ACC112 (cell line): ENCODE measurements around the gene USH2A.

Experiments used
- H2AFZ ChIP-seq: fragments of 200-600 bp; sonication (generic); one replicate; pipeline ENCODE4 v1.6.0; 2017; ENCODE audit warnings: antibody characterized with exemption, low read length; ENCODE audit not compliant: unreplicated experiment
- H3K27ac ChIP-seq: fragments of 200-600 bp; sonication (generic); 2 replicates; pipeline ENCODE4 v1.5.1; 2014; ENCODE audit warnings: low read depth, mild to moderate bottlenecking, antibody characterized with exemption, low read length, moderate library complexity
- H3K27me3 ChIP-seq: fragments of 200-600 bp; sonication (generic); 2 replicates; pipeline ENCODE4 v1.6.1; 2014; ENCODE audit warnings: mild to moderate bottlenecking, antibody characterized with exemption, low read length, moderate library complexity, mixed read lengths; ENCODE audit not compliant: insufficient read depth
- H3K36me3 ChIP-seq: fragments of 200-600 bp; sonication (generic); 2 replicates; pipeline ENCODE4 v1.6.1; 2016; ENCODE audit warnings: mild to moderate bottlenecking, antibody characterized with exemption, low read length, moderate library complexity, mixed read lengths; ENCODE audit not compliant: insufficient read depth
- H3K4me1 ChIP-seq: fragments of 200-600 bp; sonication (generic); one replicate; pipeline ENCODE4 v1.6.1; 2016; ENCODE audit warnings: low read length, mixed read lengths; ENCODE audit not compliant: insufficient read depth, unreplicated experiment, control insufficient read depth
- H3K4me3 ChIP-seq: fragments of 200-600 bp; sonication (generic); 2 replicates; pipeline ENCODE4 v1.5.1; 2014; ENCODE audit warnings: mild to moderate bottlenecking, low read depth, low read length
- H3K79me2 ChIP-seq: fragments of 200-600 bp; sonication (generic); one replicate; pipeline ENCODE4 v1.6.0; 2016; ENCODE audit warnings: low read length; ENCODE audit not compliant: control insufficient read depth, unreplicated experiment, insufficient read depth

USH2A gene

GRCh38 chr1:215780641-215781040 is 642.6 kb downstream of the USH2A start:
- no peaks in the 10 kb centered on the region for H3K27me3 ChIP-seq
- no peaks in the 10 kb centered on the region for H3K4me1 ChIP-seq
- H3K27ac ChIP-seq, result no peak overlapping the region
- no peaks in the 10 kb centered on the region for H3K36me3 ChIP-seq
- no peaks in the 10 kb centered on the region for H3K79me2 ChIP-seq
- H3K4me3 ChIP-seq, result no peak overlapping the region
- H2AFZ ChIP-seq, result no peak overlapping the region

- H3K36me3 ChIP-seq, result no peaks in the 10 kb centered on the region
- H3K27ac ChIP-seq, result no peak overlapping the region
- H2AFZ ChIP-seq, result no peak overlapping the region
- H3K79me2 ChIP-seq, result no peaks in the 10 kb centered on the region
- no peaks in the 10 kb centered on the region for H3K4me1 ChIP-seq
- no peaks in the 10 kb centered on the region for H3K27me3 ChIP-seq
- H3K4me3 ChIP-seq, result no peak overlapping the region
These were observed 643.1 kb downstream of the USH2A start for GRCh38 chr1:215780139-215780538.

GRCh38 chr1:215779729-215780128 is 643.5 kb downstream of the USH2A start:
- no peak overlapping the region for H2AFZ ChIP-seq
- H3K4me1 ChIP-seq, result no peaks in the 10 kb centered on the region
- no peaks in the 10 kb centered on the region for H3K27me3 ChIP-seq
- no peaks in the 10 kb centered on the region for H3K79me2 ChIP-seq
- H3K27ac ChIP-seq, result no peak overlapping the region
- H3K36me3 ChIP-seq, result no peaks in the 10 kb centered on the region
- H3K4me3 ChIP-seq, result no peak overlapping the region

- Histone ChIP-seq H3K79me2 (no peaks in the 10 kb centered on the region), H3K27ac (no peak overlapping the region), H3K4me3 (no peak overlapping the region), H3K36me3 (no peaks in the 10 kb centered on the region), H3K27me3 (no peaks in the 10 kb centered on the region), H2AFZ (no peak overlapping the region), H3K4me1 (no peaks in the 10 kb centered on the region)
These were observed 645.8 kb downstream of the USH2A start for GRCh38 chr1:215777370-215777925.

GRCh38 chr1:215776336-215776735 is 646.9 kb downstream of the USH2A start:
- Histone ChIP-seq H3K36me3 (no peaks in the 10 kb centered on the region), H3K27me3 (no peaks in the 10 kb centered on the region), H3K79me2 (no peaks in the 10 kb centered on the region), H2AFZ (no peak overlapping the region), H3K4me3 (no peak overlapping the region), H3K27ac (no peak overlapping the region), H3K4me1 (no peaks in the 10 kb centered on the region)

- Histone ChIP-seq H3K27ac (no peak overlapping the region), H2AFZ (no peak overlapping the region), H3K36me3 (no peaks in the 10 kb centered on the region), H3K4me3 (no peak overlapping the region), H3K79me2 (no peaks in the 10 kb centered on the region), H3K4me1 (no peaks in the 10 kb centered on the region), H3K27me3 (peaks cover 5% of the 10 kb centered on the region; the same call in 1 of the 2 replicates)
These were observed 651.1 kb downstream of the USH2A start for GRCh38 chr1:215772151-215772550.

GRCh38 chr1:215768303-215768702 is 654.9 kb downstream of the USH2A start:
- H3K27ac ChIP-seq, result no peak overlapping the region
- H2AFZ ChIP-seq, result no peak overlapping the region
- H3K36me3 ChIP-seq, result no peaks in the 10 kb centered on the region
- H3K79me2 ChIP-seq, result no peaks in the 10 kb centered on the region
- H3K4me1 ChIP-seq, result no peaks in the 10 kb centered on the region
- no peak overlapping the region for H3K4me3 ChIP-seq
- peaks cover 6% of the 10 kb centered on the region for H3K27me3 ChIP-seq

GRCh38 chr1:215767761-215768160 is 655.5 kb downstream of the USH2A start:
- Histone ChIP-seq H3K27me3 (peaks cover 6% of the 10 kb centered on the region), H2AFZ (no peak overlapping the region), H3K4me3 (no peak overlapping the region), H3K79me2 (no peaks in the 10 kb centered on the region), H3K36me3 (no peaks in the 10 kb centered on the region), H3K27ac (no peak overlapping the region), H3K4me1 (no peaks in the 10 kb centered on the region)

- Histone ChIP-seq H3K4me1 (no peaks in the 10 kb centered on the region), H3K79me2 (no peaks in the 10 kb centered on the region), H3K27ac (no peak overlapping the region), H3K4me3 (no peak overlapping the region), H3K36me3 (no peaks in the 10 kb centered on the region), H3K27me3 (peaks cover 6% of the 10 kb centered on the region), H2AFZ (no peak overlapping the region)
These were observed 656.7 kb downstream of the USH2A start for GRCh38 chr1:215766521-215766920.

GRCh38 chr1:215765833-215766232 is 657.4 kb downstream of the USH2A start:
- Histone ChIP-seq H2AFZ (no peak overlapping the region), H3K4me3 (no peak overlapping the region), H3K27me3 (peaks cover 6% of the 10 kb centered on the region), H3K36me3 (no peaks in the 10 kb centered on the region), H3K79me2 (no peaks in the 10 kb centered on the region), H3K4me1 (no peaks in the 10 kb centered on the region), H3K27ac (no peak overlapping the region)

GRCh38 chr1:215761446-215761845 is 661.8 kb downstream of the USH2A start:
- H3K27me3 ChIP-seq, result no peaks in the 10 kb centered on the region; the same call in 1 of the 2 replicates
- H3K4me3 ChIP-seq, result no peak overlapping the region
- H2AFZ ChIP-seq, result no peak overlapping the region

More at GRCh38 chr1:215761446-215761845, 661.8 kb downstream of the USH2A start:
- no peaks in the 10 kb centered on the region for H3K4me1 ChIP-seq
- no peaks in the 10 kb centered on the region for H3K36me3 ChIP-seq
- H3K27ac ChIP-seq, result no peak overlapping the region
- H3K79me2 ChIP-seq, result no peaks in the 10 kb centered on the region
